ENCODE measurements around the gene HOXB5.

GRCh38 chr17:48627118-48627597 is 33.6 kb upstream of the HOXB5 start:
- TF ChIP-seq CTCF (IDR thresholded peaks at IDR 0.05; ENCODE audit: poor library complexity) (no peak), EZH2 (IDR thresholded peaks at IDR 0.05; ENCODE audit: borderline replicate concordance) (peak; percentile 26), EZH2phosphoT487 (IDR thresholded peaks at IDR 0.05; ENCODE audit: low read depth, severe bottlenecking, unreplicated experiment) (no peak)
